HepG2 (cell line): ENCODE results near the gene KRT6C. TPM values are rescaled to one million over a fixed set of nuclear protein-coding genes. Genes with fewer than 3 reads are reported as not detected.

Source experiments
- ARHGAP35 ChIP-seq: sonication (generic); formaldehyde crosslinking; IDR thresholded peaks from 2 replicates; pipeline ENCODE4 v1.9.0; 2022; ENCODE audit warnings: mild to moderate bottlenecking, inconsistent platforms, moderate library complexity, missing genetic modification reagents, borderline replicate concordance
- ARID4A ChIP-seq: sonication (generic); formaldehyde crosslinking; IDR thresholded peaks from 2 replicates; pipeline ENCODE4 v1.5.0; 2020; ENCODE audit warnings: mild to moderate bottlenecking, missing genetic modification reagents, borderline replicate concordance
- KLF12 ChIP-seq: sonication (generic); formaldehyde crosslinking; IDR thresholded peaks from 2 replicates; pipeline ENCODE4 v1.4.0; 2020; ENCODE audit warnings: missing genetic modification reagents, borderline replicate concordance
- SALL1 ChIP-seq: sonication (generic); formaldehyde crosslinking; IDR thresholded peaks from 2 replicates; pipeline ENCODE4 v1.8.0; 2022; ENCODE audit warnings: mild to moderate bottlenecking, missing genetic modification reagents
- ZBTB20 ChIP-seq: sonication (generic); formaldehyde crosslinking; IDR thresholded peaks from 2 replicates; pipeline ENCODE4 v1.8.1; 2023; ENCODE audit warnings: missing genetic modification reagents, low read depth, mild to moderate bottlenecking, borderline replicate concordance
- ZMYM2 ChIP-seq: sonication (generic); formaldehyde crosslinking; IDR thresholded peaks from 2 replicates; pipeline ENCODE4 v1.8.0; 2022; ENCODE audit warnings: mild to moderate bottlenecking, missing genetic modification reagents
- ZNF17 ChIP-seq: sonication (generic); formaldehyde crosslinking; IDR thresholded peaks from 2 replicates; pipeline ENCODE4 v1.5.0; 2020; ENCODE audit warnings: mild to moderate bottlenecking, missing genetic modification reagents
- ZNF564 ChIP-seq: sonication (generic); formaldehyde crosslinking; IDR thresholded peaks from 2 replicates; pipeline ENCODE4 v1.8.1; 2023; ENCODE audit warnings: mild to moderate bottlenecking, missing genetic modification reagents
- ZNF672 ChIP-seq: sonication (generic); formaldehyde crosslinking; IDR thresholded peaks from 2 replicates; pipeline ENCODE4 v1.8.1; 2022; ENCODE audit warnings: missing genetic modification reagents
- polyA plus RNA-seq, 8 experiments: library from polyadenylated mRNA; depleted of rRNA in 3 of 8; stranded (reverse) in 7 of 8; unstranded in 1 of 8; fragments of >200 nt; fragmentation: Illumina TruSeq in 4 of 8; extraction: Trizol in 4 of 8; gene quantifications; 2 replicates each; pipeline versions ENCODE4 v1.2.1 to v1.2.3, GENCODE V29; 2011 to 2016; ENCODE audit warnings: low read depth in 4 of 8, missing spikeins in 1 of 8, mixed read lengths in 1 of 8; ENCODE audit not compliant: insufficient read depth in 1 of 8
- total RNA-seq, 5 experiments: library from RNA; depleted of rRNA; stranded (reverse); fragments of >200 nt; fragmentation: Illumina TruSeq; extraction: Trizol; gene quantifications; 2 replicates each; pipeline ENCODE4 v1.2.3, GENCODE V29; 2016; ENCODE audit warnings: low read depth in 1 of 5

The KRT6C gene
- total and polyA plus RNA-seq, 2 of the 13 experiments (the other 11 are each of a cell fraction or from before 2014, with no cell fraction given): 0.03 TPM; not detected in 1

GRCh38 chr12:52434081-52434733 is 39.4 kb downstream of the KRT6C start, which contains the start of gene KRT75 (continued):
- no peak for TF ChIP-seq ARID4A (CRISPR knock-in tag)
- no peak for TF ChIP-seq ZMYM2 (CRISPR knock-in tag)
- no peak for TF ChIP-seq ZNF17 (CRISPR knock-in tag)
- TF ChIP-seq ZNF672 (CRISPR knock-in tag): no peak
- no peak for TF ChIP-seq KLF12 (CRISPR knock-in tag)
- TF ChIP-seq ZBTB20 (CRISPR knock-in tag): no peak
- no peak for TF ChIP-seq ARHGAP35 (CRISPR knock-in tag)
- TF ChIP-seq ZNF564 (CRISPR knock-in tag): no peak
- TF ChIP-seq SALL1 (CRISPR knock-in tag): no peak
